HepG2 (cell line): Measurements from ENCODE around the gene NAP1L1. TPM values are rescaled to one million over a fixed set of nuclear protein-coding genes. Genes with fewer than 3 reads are reported as not detected.

ENCODE experiments used
- ATAC-seq: fragments of 200-7000 bp; cut with Tn5 transposase; 3 replicates; pipeline ENCODE4 v1.9.1; 2020; ENCODE audit warnings: mild to moderate bottlenecking, moderate library complexity
- BruUV-seq: library from RNA; stranded (reverse); fragments of 400-500 nt; replicated peaks from 2 replicates; lab custom pipeline; 2021; lab: Mats Ljungman, UMichigan
- CTCF ChIA-PET: fragments of 300-600 bp; formaldehyde crosslinking; extraction: SDS; loops from one replicate; lab custom pipeline; 2021; ENCODE audit warnings: low total read pairs, inconsistent platforms, low intra/inter-chr PET ratio; lab: Yijun Ruan, JAX
- POLR2A ChIA-PET: fragments of 350-600 bp; sonication (Branson Sonifier 250); formaldehyde crosslinking; loops from one replicate; lab custom pipeline; 2020; ENCODE audit warnings: antibody characterized with exemption, inconsistent platforms; lab: Yijun Ruan, JAX
- DNase-seq: peaks from one replicate; pipeline ENCODE4 v3.0.0-alpha.2; 2015; ENCODE audit warnings: low spot score
- FAIRE-seq: peaks from 3 replicates; lab custom pipeline; 2011; peaks lifted over from hg19 to GRCh38; lab: Jason Lieb, UNC
- H2AFZ ChIP-seq: one replicate; pipeline ENCODE4 v1.6.1; 2011; ENCODE audit warnings: low read length, inconsistent platforms
- H3K27ac ChIP-seq: fragments of 300-600 bp; 3 replicates; pipeline ENCODE4 v1.8.0; 2011; ENCODE audit warnings: mixed run types, mild to moderate bottlenecking, mixed read lengths, low read length, inconsistent platforms; ENCODE audit not compliant: insufficient read depth; ENCODE audit errors: extremely low read length
- H3K27me3 ChIP-seq, 2 experiments: fragments of 200-600 bp in 1 of 2; 2 replicates in 1 of 2; 3 replicates in 1 of 2; pipeline versions ENCODE4 v1.6.0 to v1.8.0; 2011; ENCODE audit warnings: low read length in 2 of 2, mild to moderate bottlenecking in 2 of 2, moderate library complexity in 2 of 2, inconsistent platforms in 1 of 2; ENCODE audit not compliant: insufficient read depth in 2 of 2, control insufficient read depth in 1 of 2
- H3K36me3 ChIP-seq, 2 experiments: fragments of 200-600 bp in 1 of 2; replicated peaks in 1 of 2; 2 replicates in 1 of 2; 3 replicates in 1 of 2; pipeline versions ENCODE4 v1.5.1 to v1.8.0; 2011; ENCODE audit warnings: low read length in 2 of 2, inconsistent platforms in 1 of 2; ENCODE audit not compliant: insufficient read depth in 2 of 2, control insufficient read depth in 1 of 2
- H3K4me1 ChIP-seq: 2 replicates; pipeline ENCODE4 v1.5.1; 2012; ENCODE audit warnings: low read length, inconsistent platforms; ENCODE audit not compliant: insufficient read depth
- H3K4me2 ChIP-seq: 2 replicates; pipeline ENCODE4 v1.6.0; 2011; ENCODE audit warnings: low read depth, low read length, inconsistent platforms
- H3K4me3 ChIP-seq, 3 experiments: fragments of 200-600 bp in 1 of 3; sonication (generic), shearing (Covaris generic) in 1 of 3; replicated peaks in 1 of 3; 2 replicates each; pipeline ENCODE4 v1.5.1; 2011 to 2016; ENCODE audit warnings: low read length in 3 of 3, inconsistent platforms in 2 of 3, low read depth in 2 of 3, mild to moderate bottlenecking in 2 of 3, control low read depth in 1 of 3, mixed read lengths in 1 of 3; ENCODE audit not compliant: insufficient read depth in 1 of 3
- H3K79me2 ChIP-seq: one replicate; pipeline ENCODE4 v1.6.1; 2011; ENCODE audit warnings: low read length, inconsistent platforms; ENCODE audit not compliant: insufficient read depth
- H3K9ac ChIP-seq: 2 replicates; pipeline ENCODE4 v1.6.0; 2011; ENCODE audit warnings: mild to moderate bottlenecking, low read depth, low read length, inconsistent platforms; ENCODE audit not compliant: insufficient read depth
- H3K9me3 ChIP-seq: 2 replicates; pipeline ENCODE4 v1.5.1; 2012; ENCODE audit warnings: mild to moderate bottlenecking, low read length
- H4K20me1 ChIP-seq: 2 replicates; pipeline ENCODE4 v1.6.0; 2011; ENCODE audit warnings: inconsistent platforms, mild to moderate bottlenecking, low read length, moderate library complexity; ENCODE audit not compliant: insufficient read depth
- DNMT1 ChIP-seq: sonication (generic); formaldehyde crosslinking; IDR thresholded peaks from 2 replicates; pipeline ENCODE4 v1.5.1; 2020; ENCODE audit warnings: mild to moderate bottlenecking, missing genetic modification reagents
- ELF3 ChIP-seq: IDR thresholded peaks from 2 replicates; pipeline ENCODE4 v1.6.1; 2016; ENCODE audit warnings: missing genetic modification reagents, missing compliant biosample characterization
- FOXO1 ChIP-seq: sonication (generic); formaldehyde crosslinking; IDR thresholded peaks from 2 replicates; pipeline ENCODE4 v1.4.0; 2020; ENCODE audit warnings: missing genetic modification reagents
- FOXO4 ChIP-seq: sonication (generic); formaldehyde crosslinking; conservative IDR thresholded peaks from 2 replicates; pipeline ENCODE4 v1.8.1; 2023; ENCODE audit warnings: missing genetic modification reagents
- HNF4G ChIP-seq, 2 experiments: sonication (generic) in 1 of 2; formaldehyde crosslinking in 1 of 2; IDR thresholded peaks; 2 replicates each; pipeline versions ENCODE4 v1.4.0 to v1.6.1; 2011 to 2020; ENCODE audit warnings: borderline replicate concordance in 2 of 2, low read depth in 2 of 2, mild to moderate bottlenecking in 2 of 2, low read length in 1 of 2, missing genetic modification reagents in 1 of 2, moderate library complexity in 1 of 2
- MYC ChIP-seq: sonication (generic); formaldehyde crosslinking; IDR thresholded peaks from 2 replicates; pipeline ENCODE4 v1.9.0; 2021; ENCODE audit warnings: missing genetic modification reagents, borderline replicate concordance
- SNAPC5 ChIP-seq: sonication (generic); formaldehyde crosslinking; IDR thresholded peaks from 2 replicates; pipeline ENCODE4 v1.8.1; 2023; ENCODE audit warnings: mild to moderate bottlenecking, missing genetic modification reagents, borderline replicate concordance
- SP4 ChIP-seq: sonication (generic); formaldehyde crosslinking; IDR thresholded peaks from 2 replicates; pipeline ENCODE4 v1.8.1; 2023; ENCODE audit warnings: mild to moderate bottlenecking, missing genetic modification reagents
- THAP9 ChIP-seq: sonication (generic); formaldehyde crosslinking; IDR thresholded peaks from 2 replicates; pipeline ENCODE4; 2020; ENCODE audit warnings: missing genetic modification reagents, mild to moderate bottlenecking, borderline replicate concordance
- TRIM22 ChIP-seq: fragments of 450-650 bp; IDR thresholded peaks from 2 replicates; pipeline ENCODE4 v1.6.1; 2017
- ZBTB21 ChIP-seq: sonication (generic); formaldehyde crosslinking; IDR thresholded peaks from 2 replicates; pipeline ENCODE4 v1.4.0; 2020; ENCODE audit warnings: missing genetic modification reagents
- ZFP82 ChIP-seq: sonication (generic); formaldehyde crosslinking; IDR thresholded peaks from 2 replicates; pipeline ENCODE4 v1.5.1; 2020; ENCODE audit warnings: mild to moderate bottlenecking, missing genetic modification reagents, borderline replicate concordance
- ZNF253 ChIP-seq: sonication (generic); formaldehyde crosslinking; IDR thresholded peaks from 2 replicates; pipeline ENCODE4 v1.8.0; 2022; ENCODE audit warnings: mild to moderate bottlenecking, missing genetic modification reagents, borderline replicate concordance
- ZNF275 ChIP-seq: sonication (generic); formaldehyde crosslinking; IDR thresholded peaks from 2 replicates; pipeline ENCODE4 v1.8.0; 2022; ENCODE audit warnings: missing genetic modification reagents, mild to moderate bottlenecking, inconsistent platforms, borderline replicate concordance
- ZNF34 ChIP-seq: sonication (generic); formaldehyde crosslinking; IDR thresholded peaks from 2 replicates; pipeline ENCODE4 v1.4.0; 2020; ENCODE audit warnings: mild to moderate bottlenecking, missing genetic modification reagents, borderline replicate concordance
- ZNF552 ChIP-seq: sonication (generic); formaldehyde crosslinking; IDR thresholded peaks from 2 replicates; pipeline ENCODE4 v1.9.0; 2022; ENCODE audit warnings: missing genetic modification reagents, mild to moderate bottlenecking, borderline replicate concordance
- ZNF616 ChIP-seq: sonication (generic); formaldehyde crosslinking; IDR thresholded peaks from 2 replicates; pipeline ENCODE4 v1.5.0; 2020; ENCODE audit warnings: low read depth, mild to moderate bottlenecking, missing genetic modification reagents
- ZNF644 ChIP-seq: IDR thresholded peaks from 2 replicates; pipeline ENCODE4 v1.6.1; 2016; ENCODE audit warnings: low read depth
- ZNF766 ChIP-seq: sonication (generic); formaldehyde crosslinking; IDR thresholded peaks from 2 replicates; pipeline ENCODE4 v1.5.0; 2020; ENCODE audit warnings: missing genetic modification reagents, borderline replicate concordance
- WGBS: methylation state at CpG from one replicate; pipeline ENCODE4 v1.1.6; 2017; ENCODE audit warnings: low lambda C conversion rate; 5-methylcytosine and 5-hydroxymethylcytosine counted together
- in situ Hi-C: cut with HindIII; loops from 2 replicates; pipeline ENCODE4 v1.10.0; 2017; ENCODE audit warnings: low pct_unique_long_range_greater_than_20kb; ENCODE audit not compliant: extremely low pct_ligation_motif_present
- intact Hi-C: fragments of 100-400 bp; cut with micrococcal nuclease; formaldehyde crosslinking; loops from one replicate; pipeline ENCODE4 v1.10.0; 2022; ENCODE audit not compliant: unreplicated experiment
- polyA plus RNA-seq, 8 experiments: library from polyadenylated mRNA; depleted of rRNA in 3 of 8; stranded (reverse) in 7 of 8; unstranded in 1 of 8; fragments of >200 nt; fragmentation: Illumina TruSeq in 4 of 8; extraction: Trizol in 4 of 8; gene quantifications; 2 replicates each; pipeline versions ENCODE4 v1.2.1 to v1.2.3, GENCODE V29; 2011 to 2016; ENCODE audit warnings: low read depth in 4 of 8, missing spikeins in 1 of 8, mixed read lengths in 1 of 8; ENCODE audit not compliant: insufficient read depth in 1 of 8
- total RNA-seq, 5 experiments: library from RNA; depleted of rRNA; stranded (reverse); fragments of >200 nt; fragmentation: Illumina TruSeq; extraction: Trizol; gene quantifications; 2 replicates each; pipeline ENCODE4 v1.2.3, GENCODE V29; 2016; ENCODE audit warnings: low read depth in 1 of 5

NAP1L1 gene
- total and polyA plus RNA-seq, 2 of the 13 experiments (the other 11 are each of a cell fraction or from before 2014, with no cell fraction given): 207 to 309 TPM

GRCh38 chr12:76012644-76013043 lies 71.8 kb downstream of the NAP1L1 start:
- Histone ChIP-seq H3K4me2 (no peak overlapping the region), H3K4me3 (no peak overlapping the region), H3K36me3 (no peaks in the 10 kb centered on the region), H2AFZ (no peak overlapping the region), H3K4me1 (peaks cover 34% of the 10 kb centered on the region), H4K20me1 (no peaks in the 10 kb centered on the region), H3K9ac (no peak overlapping the region), H3K79me2 (no peaks in the 10 kb centered on the region), H3K27me3 (no peaks in the 10 kb centered on the region), H3K9me3 (no peaks in the 10 kb centered on the region), H3K27ac (no peak overlapping the region)
- WGBS: 77% methylated on average over 4 of the region's 4 CpGs
- ChIA-PET POLR2A (interaction anchor here (2.0 kb wide), 1 partner anchor 20 kb away, joined by 9 read pairs; the partner anchor contains the start of gene PHLDA1), CTCF (no interaction called here)
- FAIRE-seq (no peak), ATAC-seq (no peak), DNase-seq (no peak)
- intact Hi-C loops: no loop called here
- in situ Hi-C loops: no loop called here
- BruUV-seq: no TSS peak
- TF ChIP-seq ZFP82 (CRISPR knock-in tag) (no peak), ZNF644 (no peak), ELF3 (CRISPR knock-in tag) (no peak), ZNF616 (CRISPR knock-in tag) (no peak), SP4 (CRISPR knock-in tag) (no peak), FOXO4 (CRISPR knock-in tag) (no peak), DNMT1 (CRISPR knock-in tag) (no peak), ZNF552 (no peak), MYC (CRISPR knock-in tag) (no peak), ZNF275 (CRISPR knock-in tag) (no peak), HNF4G (IDR thresholded peaks at IDR 0.05; ENCODE audit: borderline replicate concordance, low read depth, low read length) (no peak), HNF4G (CRISPR knock-in tag; IDR thresholded peaks at IDR 0.05; ENCODE audit: borderline replicate concordance, low read depth) (no peak), FOXO1 (CRISPR knock-in tag) (no peak), TRIM22 (no peak), ZBTB21 (CRISPR knock-in tag) (no peak), ZNF253 (CRISPR knock-in tag) (no peak), THAP9 (CRISPR knock-in tag) (no peak), ZNF34 (no peak), SNAPC5 (CRISPR knock-in tag) (no peak), ZNF766 (CRISPR knock-in tag) (no peak)
